ENCODE data around the gene GPRC5D.
A peak's percentile ranks its signal among the peaks of the same experiment; 100 is the strongest.

DNA sequence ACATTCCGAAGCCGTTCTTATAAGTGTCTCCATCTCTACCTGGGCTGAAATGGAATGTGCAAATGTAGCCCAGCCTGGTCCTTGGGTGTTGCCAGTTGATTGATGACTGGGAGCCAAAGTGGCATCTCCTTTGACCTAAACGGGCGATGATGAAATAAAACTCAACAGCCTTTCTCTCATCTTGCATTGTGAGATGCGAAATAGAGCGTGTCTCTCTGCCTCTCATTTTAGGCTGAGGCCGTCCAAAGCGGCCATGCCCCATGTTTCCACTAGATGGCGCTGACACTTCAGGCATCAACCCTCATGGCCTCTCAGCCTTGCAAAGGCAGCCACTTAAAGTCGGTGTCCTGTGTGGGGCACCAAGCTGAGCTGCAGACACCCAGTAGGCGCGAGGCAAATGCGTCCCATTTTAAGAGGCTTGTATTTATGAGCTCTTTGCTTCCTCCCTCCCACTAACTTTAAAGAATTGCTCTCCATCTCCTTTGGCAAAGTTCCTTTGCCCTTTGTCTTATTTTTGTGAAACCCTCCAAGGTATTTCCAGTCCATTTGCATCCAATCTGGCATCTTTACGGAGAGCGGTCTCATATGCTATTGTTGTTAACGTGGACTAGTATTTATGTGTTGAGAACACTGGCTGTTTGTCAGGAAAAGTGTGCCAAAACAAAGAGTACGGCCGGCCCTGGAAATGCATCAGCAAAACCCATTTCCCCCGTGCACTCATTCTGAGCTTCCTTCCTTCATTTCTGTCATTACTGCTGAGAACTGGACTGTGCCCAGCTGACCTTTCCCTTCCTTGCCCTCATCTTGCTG is 35.6 kb downstream of the GPRC5D start:
- TF ChIP-seq SMARCA4 (IDR thresholded peaks at IDR 0.05) (no peak), TAF1 (IDR thresholded peaks at IDR 0.05; ENCODE audit: control insufficient read depth, extremely low read depth, insufficient read depth, low read length, severe bottlenecking) (no peak), ZBTB8A (IDR thresholded peaks at IDR 0.05; ENCODE audit: partially characterized antibody) (no peak), ZNF23 (CRISPR knock-in tag; IDR thresholded peaks at IDR 0.05) (no peak), POU5F1 (IDR thresholded peaks at IDR 0.05; ENCODE audit: borderline replicate concordance, low read depth, low read length, partially characterized antibody) (no peak), ERF (CRISPR knock-in tag; IDR thresholded peaks at IDR 0.05) (no peak)
- TF ChIP-seq, protein P1, sequence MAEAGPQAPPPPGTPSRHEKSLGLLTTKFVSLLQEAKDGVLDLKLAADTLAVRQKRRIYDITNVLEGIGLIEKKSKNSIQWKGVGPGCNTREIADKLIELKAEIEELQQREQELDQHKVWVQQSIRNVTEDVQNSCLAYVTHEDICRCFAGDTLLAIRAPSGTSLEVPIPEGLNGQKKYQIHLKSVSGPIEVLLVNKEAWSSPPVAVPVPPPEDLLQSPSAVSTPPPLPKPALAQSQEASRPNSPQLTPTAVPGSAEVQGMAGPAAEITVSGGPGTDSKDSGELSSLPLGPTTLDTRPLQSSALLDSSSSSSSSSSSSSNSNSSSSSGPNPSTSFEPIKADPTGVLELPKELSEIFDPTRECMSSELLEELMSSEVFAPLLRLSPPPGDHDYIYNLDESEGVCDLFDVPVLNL (CRISPR knock-in tag; IDR thresholded peaks at IDR 0.05; ENCODE audit: low read depth), result no peak
- TF ChIP-seq, protein P2, sequence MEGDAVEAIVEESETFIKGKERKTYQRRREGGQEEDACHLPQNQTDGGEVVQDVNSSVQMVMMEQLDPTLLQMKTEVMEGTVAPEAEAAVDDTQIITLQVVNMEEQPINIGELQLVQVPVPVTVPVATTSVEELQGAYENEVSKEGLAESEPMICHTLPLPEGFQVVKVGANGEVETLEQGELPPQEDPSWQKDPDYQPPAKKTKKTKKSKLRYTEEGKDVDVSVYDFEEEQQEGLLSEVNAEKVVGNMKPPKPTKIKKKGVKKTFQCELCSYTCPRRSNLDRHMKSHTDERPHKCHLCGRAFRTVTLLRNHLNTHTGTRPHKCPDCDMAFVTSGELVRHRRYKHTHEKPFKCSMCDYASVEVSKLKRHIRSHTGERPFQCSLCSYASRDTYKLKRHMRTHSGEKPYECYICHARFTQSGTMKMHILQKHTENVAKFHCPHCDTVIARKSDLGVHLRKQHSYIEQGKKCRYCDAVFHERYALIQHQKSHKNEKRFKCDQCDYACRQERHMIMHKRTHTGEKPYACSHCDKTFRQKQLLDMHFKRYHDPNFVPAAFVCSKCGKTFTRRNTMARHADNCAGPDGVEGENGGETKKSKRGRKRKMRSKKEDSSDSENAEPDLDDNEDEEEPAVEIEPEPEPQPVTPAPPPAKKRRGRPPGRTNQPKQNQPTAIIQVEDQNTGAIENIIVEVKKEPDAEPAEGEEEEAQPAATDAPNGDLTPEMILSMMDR (IDR thresholded peaks at IDR 0.05 in 2 of 3, conservative IDR thresholded peaks at IDR 0.05 in 1 of 3; ENCODE audit: insufficient read depth in 2 of 3, low read depth in 1 of 3, low read length in 3 of 3), result peak; percentile 87 to 94 (median 92)
- TF ChIP-seq, protein P3, sequence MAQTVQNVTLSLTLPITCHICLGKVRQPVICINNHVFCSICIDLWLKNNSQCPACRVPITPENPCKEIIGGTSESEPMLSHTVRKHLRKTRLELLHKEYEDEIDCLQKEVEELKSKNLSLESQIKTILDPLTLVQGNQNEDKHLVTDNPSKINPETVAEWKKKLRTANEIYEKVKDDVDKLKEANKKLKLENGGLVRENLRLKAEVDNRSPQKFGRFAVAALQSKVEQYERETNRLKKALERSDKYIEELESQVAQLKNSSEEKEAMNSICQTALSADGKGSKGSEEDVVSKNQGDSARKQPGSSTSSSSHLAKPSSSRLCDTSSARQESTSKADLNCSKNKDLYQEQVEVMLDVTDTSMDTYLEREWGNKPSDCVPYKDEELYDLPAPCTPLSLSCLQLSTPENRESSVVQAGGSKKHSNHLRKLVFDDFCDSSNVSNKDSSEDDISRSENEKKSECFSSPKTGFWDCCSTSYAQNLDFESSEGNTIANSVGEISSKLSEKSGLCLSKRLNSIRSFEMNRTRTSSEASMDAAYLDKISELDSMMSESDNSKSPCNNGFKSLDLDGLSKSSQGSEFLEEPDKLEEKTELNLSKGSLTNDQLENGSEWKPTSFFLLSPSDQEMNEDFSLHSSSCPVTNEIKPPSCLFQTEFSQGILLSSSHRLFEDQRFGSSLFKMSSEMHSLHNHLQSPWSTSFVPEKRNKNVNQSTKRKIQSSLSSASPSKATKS (CRISPR knock-in tag; IDR thresholded peaks at IDR 0.05), result no peak
